ENCODE measurements around the gene SCAF11.

Gene SCAF11

DNA sequence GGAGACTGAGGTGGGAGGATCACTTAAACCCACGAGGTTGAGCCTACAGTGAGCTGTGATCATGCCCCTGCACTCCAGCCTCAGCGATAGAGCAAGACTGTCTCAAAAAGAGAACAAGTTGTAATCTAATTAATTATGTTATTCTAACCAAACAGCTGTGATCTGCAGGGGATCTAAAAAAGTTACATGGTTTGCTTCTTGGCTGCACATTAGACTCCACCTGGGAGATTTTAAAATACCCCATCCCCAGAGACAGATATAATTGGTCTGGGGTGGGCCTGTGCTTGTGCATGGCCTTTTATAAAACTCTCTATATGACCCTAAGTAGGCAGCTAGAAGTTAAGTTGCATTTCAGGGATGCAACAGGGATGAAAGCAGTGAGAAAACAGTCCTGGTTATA lies 76.7 kb downstream of the SCAF11 start:
- DNase-seq (ENCODE audit: low read depth in 2 of 2) = no peak

DNA sequence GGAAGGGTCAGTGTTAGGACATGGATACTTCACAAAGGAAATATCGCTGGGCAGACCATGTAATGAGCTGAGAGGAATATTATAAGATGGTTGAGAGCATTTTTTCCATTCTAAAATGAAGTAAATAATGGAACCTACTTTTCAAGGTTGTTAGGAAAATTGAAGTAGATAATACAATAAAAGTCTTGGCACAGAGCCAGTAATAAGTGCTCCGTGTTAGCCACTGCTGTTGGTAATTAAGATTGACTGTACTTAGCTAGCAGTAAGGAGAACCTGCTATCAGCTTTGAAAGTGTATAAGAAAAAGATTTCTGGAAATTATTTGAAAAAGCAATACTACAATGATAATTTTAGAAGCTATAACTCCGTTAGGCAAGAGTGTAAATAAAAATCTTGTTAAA lies 77.6 kb downstream of the SCAF11 start:
- no peak for DNase-seq (ENCODE audit: low read depth in 2 of 2)

DNA sequence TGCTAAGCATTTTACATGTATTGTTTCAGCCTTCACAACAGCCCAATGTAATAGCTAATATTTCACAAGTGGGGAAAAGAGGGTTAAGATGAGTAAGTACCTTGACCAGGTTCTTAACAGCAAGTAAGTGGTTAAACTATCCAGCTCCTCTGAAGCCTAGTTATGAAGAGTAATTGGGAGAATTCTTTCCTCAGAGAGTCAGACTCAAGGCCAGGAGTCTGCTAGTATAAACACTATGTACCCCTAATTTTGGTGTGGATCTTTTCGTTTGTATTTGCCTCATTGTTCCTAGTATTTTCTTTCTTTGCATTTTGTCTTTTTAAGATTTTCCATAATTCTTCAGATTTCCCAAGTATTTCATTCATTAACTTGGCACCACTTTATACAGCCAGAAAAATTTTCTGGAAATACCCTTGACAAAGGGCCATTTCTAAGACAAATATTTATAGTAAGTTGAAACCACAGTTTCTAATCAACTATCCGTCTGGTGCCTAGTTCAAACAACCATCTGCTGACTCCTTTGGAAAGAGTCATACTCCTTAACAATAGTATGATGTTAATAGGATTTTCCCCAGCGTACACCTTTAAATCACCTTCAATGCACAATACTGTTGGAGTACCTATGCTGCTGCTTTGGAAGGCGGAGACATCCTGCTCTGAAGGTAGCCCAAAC lies 81.2 kb downstream of the SCAF11 start:
- DNase-seq (ENCODE audit: low read depth in 2 of 2) = no peak

DNA sequence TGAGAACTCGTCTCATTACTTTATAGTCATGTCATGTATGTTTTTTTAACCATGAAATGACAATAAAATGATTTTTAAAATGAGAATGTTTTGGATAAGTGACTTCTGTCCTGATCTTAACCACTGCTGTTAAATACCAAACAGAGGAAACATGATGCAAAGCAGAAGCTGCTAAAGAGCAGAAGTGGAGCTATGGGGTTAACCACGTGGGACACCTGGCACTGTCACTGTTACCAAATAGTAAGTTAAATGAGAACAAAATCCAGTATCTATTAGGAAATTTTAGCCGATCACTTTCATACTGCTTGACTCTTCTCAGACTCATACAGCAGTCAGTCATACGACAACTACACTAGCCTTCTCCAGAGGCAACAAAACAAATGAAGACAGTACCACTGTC lies 82.4 kb downstream of the SCAF11 start:
- DNase-seq (ENCODE audit: low read depth in 2 of 2) = no peak

- no peak for DNase-seq (ENCODE audit: low read depth in 2 of 2)
These were observed 92.3 kb downstream of the SCAF11 start for GRCh38 chr12:45898094-45898493.

DNA sequence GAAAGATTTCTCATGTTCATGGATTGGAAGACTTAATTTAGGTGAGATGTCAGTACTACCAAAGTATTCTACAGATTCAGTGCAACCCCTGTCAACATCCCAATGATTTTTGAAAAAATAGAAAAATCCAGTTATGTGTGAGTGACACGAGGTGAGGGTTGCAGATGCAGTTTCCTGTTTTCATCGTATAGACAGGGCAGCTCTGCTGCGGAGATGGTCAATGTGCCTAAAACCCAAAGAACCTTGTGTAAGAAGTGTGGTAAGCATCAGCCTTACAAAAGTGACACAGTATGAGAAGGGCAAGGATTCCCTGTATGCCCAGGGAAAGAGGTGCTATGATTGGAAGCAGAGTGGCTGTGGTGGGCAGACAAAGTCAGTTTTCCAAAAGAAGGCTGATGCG lies 94.4 kb downstream of the SCAF11 start:
- DNase-seq (ENCODE audit: low read depth in 2 of 2) = no peak

DNA sequence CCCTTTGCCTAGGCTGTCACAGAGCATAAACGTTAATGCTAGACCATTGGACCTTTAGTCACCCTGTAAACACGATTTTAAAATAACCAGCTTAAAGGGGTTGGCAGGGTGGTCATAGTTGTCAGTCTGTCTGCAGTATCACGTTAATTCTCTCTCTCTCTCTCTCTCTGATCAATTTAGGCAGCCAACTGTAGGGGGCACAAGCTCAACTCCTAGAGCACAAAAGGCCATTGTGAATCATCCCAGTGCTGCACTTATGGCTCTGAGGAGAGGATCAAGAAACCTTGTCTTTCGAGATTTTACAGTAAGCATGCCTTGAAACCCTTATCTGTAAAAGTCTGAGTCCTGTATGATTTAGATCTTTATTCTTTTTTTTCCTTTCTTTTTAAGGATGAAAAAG lies 97.1 kb downstream of the SCAF11 start:
- no peak for DNase-seq (ENCODE audit: low read depth in 2 of 2)

- DNase-seq (ENCODE audit: low read depth in 2 of 2) = no peak
These were observed 100.1 kb downstream of the SCAF11 start for GRCh38 chr12:45890276-45890675.

DNA sequence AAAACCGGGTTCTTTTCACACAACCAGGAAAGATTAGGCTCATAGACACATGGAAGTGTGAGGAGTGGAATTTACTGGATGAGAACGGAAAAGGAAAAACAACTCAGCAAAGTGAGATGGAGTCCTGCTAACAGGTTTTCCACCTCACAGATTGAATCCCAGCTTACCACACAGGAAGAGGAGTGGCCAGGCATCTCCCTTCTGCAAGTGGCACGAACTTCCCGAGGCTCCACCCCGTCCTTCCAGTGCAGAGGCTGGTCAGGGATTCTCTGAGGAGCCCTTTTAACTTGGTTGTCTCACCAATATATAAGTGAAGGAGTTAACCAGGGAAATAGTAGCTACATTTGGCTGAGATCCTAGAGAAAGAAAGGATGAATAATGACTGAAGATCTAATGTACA lies 102.8 kb downstream of the SCAF11 start:
- no peak for DNase-seq (ENCODE audit: low read depth in 2 of 2)

GRCh38 chr12:45886685-45887084 lies 103.7 kb downstream of the SCAF11 start:
- DNase-seq (ENCODE audit: low read depth in 2 of 2) = no peak

- peak; percentile 1 for DNase-seq (ENCODE audit: low read depth in 2 of 2)
These were observed 107.2 kb downstream of the SCAF11 start for GRCh38 chr12:45883187-45883586.

DNA sequence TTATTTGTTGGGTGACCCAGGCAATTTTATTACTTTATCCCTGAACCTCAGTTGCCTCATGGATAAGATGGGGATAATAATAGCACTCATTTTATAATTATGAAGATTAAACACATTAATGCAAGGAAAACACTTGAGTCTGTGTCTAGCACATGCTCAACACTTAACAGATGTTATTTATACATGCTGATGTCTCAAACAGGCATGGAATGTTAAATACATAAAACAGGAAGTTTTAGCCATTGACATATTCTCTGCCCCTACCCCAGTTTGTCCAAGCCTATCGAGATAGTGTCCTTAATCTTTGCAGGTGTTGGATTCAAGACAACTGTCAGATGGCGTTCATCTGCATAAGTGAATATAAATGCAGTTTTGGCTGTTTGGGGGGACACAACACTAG lies 109.8 kb downstream of the SCAF11 start:
- DNase-seq (ENCODE audit: low read depth in 2 of 2) = no peak

DNA sequence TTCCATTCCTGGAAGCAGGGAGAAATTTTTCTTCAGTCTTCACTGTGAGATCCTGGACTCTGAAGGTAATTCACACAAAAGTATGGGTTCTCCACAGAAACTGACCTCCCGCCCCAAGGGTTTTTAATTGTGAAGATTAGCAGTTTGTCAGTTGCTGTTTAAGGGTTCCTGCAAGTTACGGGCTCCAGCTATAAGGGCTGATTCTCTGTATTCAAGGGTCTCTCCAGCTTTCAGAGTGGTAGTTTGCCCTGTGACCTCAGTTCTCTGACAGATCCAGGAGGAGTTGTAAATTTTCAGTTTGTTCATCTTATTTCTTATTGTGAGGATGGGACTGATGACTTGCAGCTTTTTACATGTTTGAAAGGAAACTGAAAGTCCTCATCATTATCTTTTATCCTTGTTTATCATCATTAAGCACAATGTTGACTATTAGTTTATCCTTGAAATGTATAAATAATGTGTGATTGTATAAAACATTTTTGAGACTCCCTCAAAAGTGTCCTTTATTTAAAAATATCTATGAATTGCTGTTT lies 110.9 kb downstream of the SCAF11 start:
- no peak for DNase-seq (ENCODE audit: low read depth in 2 of 2)

GRCh38 chr12:45878630-45879255 lies 111.6 kb downstream of the SCAF11 start:
- DNase-seq (ENCODE audit: low read depth in 2 of 2) = no peak

DNA sequence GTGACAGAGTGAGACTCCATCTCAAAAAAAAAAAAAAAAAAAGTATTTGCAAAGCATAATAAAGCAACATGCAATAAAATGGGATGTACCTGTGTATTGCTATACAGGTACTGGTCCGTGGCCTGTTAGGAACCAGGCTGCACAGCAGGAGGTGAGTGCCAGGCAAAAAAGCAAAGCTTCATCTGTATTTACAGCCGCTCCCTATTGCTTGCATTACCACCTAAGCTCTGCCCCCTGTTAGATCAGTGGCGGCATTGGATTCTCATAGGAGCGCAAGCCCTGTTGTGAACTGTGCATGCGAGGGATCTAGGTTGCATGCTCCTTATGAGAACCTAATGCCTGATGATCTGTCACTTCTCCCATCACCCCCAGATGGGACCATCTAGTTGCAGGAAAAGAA lies 113.3 kb downstream of the SCAF11 start:
- no peak for DNase-seq (ENCODE audit: low read depth in 2 of 2)

- no peak for DNase-seq (ENCODE audit: low read depth in 2 of 2)
These were observed 117.9 kb downstream of the SCAF11 start for GRCh38 chr12:45872446-45872845.
